ENCODE measurements around the gene ANKRD55.
"Not testable (repeated sequence)": the region's sequence is repeated elsewhere in the genome, so short reads cannot be mapped to it uniquely, and the experiment has no call there.

The ANKRD55 gene

GRCh38 chr5:56166671-56167385 is 66.3 kb downstream of the ANKRD55 start:
- DNase-seq, result peak; percentile 68

- DNase-seq, result no peak
Measured at GRCh38 chr5:56164376-56164775, 68.8 kb downstream of the ANKRD55 start.

- DNase-seq, result peak; percentile 37
Measured at GRCh38 chr5:56161927-56162326, 71.2 kb downstream of the ANKRD55 start.

GRCh38 chr5:56161439-56161823 is 71.7 kb downstream of the ANKRD55 start:
- DNase-seq, result peak; percentile 31

GRCh38 chr5:56160723-56161438 is 72.2 kb downstream of the ANKRD55 start:
- no peak for DNase-seq

- peak; percentile 94 for DNase-seq
Measured at GRCh38 chr5:56159521-56159947, 73.6 kb downstream of the ANKRD55 start.

- DNase-seq, result no peak
Measured at GRCh38 chr5:56158331-56158960, 74.7 kb downstream of the ANKRD55 start.

- not testable (repeated sequence) for DNase-seq
Measured at GRCh38 chr5:56157191-56157621, 75.9 kb downstream of the ANKRD55 start.

GRCh38 chr5:56156585-56157190 is 76.4 kb downstream of the ANKRD55 start:
- DNase-seq, result peak; percentile 72

- peak; percentile 77 for DNase-seq
Measured at GRCh38 chr5:56155992-56156584, 77.0 kb downstream of the ANKRD55 start.

- DNase-seq, result peak; percentile 54
Measured at GRCh38 chr5:56154732-56155484, 78.2 kb downstream of the ANKRD55 start.

- peak; percentile 20 for DNase-seq
Measured at GRCh38 chr5:56152437-56152836, 80.7 kb downstream of the ANKRD55 start.

- not testable (repeated sequence) for DNase-seq
Measured at GRCh38 chr5:56150756-56151155, 82.4 kb downstream of the ANKRD55 start.

- DNase-seq, result no peak
Measured at GRCh38 chr5:56148453-56148971, 84.6 kb downstream of the ANKRD55 start.

- peak; percentile 47 for DNase-seq
Measured at GRCh38 chr5:56147659-56148230, 85.4 kb downstream of the ANKRD55 start.

GRCh38 chr5:56147106-56147505 is 86.0 kb downstream of the ANKRD55 start:
- DNase-seq, result no peak

- no peak for DNase-seq
Measured at GRCh38 chr5:56146674-56147073, 86.5 kb downstream of the ANKRD55 start.

- DNase-seq, result peak; percentile 54
Measured at GRCh38 chr5:56145511-56145910, 87.6 kb downstream of the ANKRD55 start.

GRCh38 chr5:56145106-56145505 is 88.0 kb downstream of the ANKRD55 start:
- DNase-seq, result no peak

GRCh38 chr5:56144211-56144610 is 88.9 kb downstream of the ANKRD55 start:
- no peak for DNase-seq

GRCh38 chr5:56143373-56143714 is 89.8 kb downstream of the ANKRD55 start:
- no peak for DNase-seq

Measured in suppressor macrophage treated with lipopolysaccharide for 4 hours (primary cell).